ENCODE measurements around the gene GPR146. TPM values are rescaled to one million over a fixed set of nuclear protein-coding genes. Genes with fewer than 3 reads are reported as not detected.
A peak's percentile ranks its signal among the peaks of the same experiment; 100 is the strongest.

Gene GPR146
- total RNA-seq, 1 donor from 2014 or later, result 1.7 TPM

DNA sequence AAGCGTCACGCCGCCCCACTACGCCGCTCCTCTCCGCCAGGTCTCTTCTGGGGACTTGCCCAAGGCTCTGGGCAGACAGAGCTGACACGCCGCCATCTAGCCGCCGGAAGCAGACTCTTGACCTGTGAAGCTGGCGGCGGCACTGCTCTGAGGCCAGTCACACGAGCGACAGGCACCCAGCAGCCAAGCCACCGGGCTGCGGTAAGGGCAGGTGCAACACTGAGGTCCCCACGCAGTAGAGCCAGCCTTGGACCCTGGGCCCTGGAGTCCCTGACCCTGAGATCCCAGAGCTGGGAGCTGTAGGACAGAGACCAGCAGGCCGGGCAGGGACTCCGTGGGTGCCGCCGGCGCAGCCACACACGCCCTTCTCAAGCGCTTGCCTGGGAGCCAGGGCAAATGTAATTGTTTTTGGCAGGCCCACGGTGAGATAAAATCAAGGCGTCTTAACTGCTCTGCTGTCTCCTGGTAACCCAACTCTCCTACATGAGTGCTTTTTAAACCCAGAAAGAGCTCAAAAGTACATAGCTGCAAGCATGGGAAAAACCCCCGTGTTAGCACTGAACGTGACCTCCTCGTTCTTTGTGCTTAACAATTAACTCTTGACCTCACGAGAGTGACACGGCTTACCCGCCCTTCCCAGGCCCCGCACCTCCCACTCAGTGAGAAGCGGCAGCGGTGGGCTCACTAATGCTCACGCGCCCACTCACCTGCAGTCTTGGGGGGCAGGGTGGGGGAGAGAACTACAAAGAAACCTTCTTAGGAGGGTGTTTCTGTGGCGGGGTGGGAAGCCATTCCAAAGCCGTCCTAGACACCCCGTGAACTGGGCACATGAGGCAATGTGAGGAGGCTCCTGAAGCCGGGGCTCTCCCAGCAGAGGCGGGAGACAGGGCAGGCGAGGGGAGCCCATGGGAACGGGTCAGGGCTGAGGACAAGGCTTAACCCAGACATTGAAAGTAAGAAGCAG is 52.1 kb downstream of the GPR146 start:
- H3K27ac ChIP-seq (ENCODE audit: low read depth, low read length), result no peak overlapping the region
- TF ChIP-seq EZH2 (IDR thresholded peaks at IDR 0.05; ENCODE audit: insufficient read depth, low read length), result no peak
- TF ChIP-seq, protein P1, sequence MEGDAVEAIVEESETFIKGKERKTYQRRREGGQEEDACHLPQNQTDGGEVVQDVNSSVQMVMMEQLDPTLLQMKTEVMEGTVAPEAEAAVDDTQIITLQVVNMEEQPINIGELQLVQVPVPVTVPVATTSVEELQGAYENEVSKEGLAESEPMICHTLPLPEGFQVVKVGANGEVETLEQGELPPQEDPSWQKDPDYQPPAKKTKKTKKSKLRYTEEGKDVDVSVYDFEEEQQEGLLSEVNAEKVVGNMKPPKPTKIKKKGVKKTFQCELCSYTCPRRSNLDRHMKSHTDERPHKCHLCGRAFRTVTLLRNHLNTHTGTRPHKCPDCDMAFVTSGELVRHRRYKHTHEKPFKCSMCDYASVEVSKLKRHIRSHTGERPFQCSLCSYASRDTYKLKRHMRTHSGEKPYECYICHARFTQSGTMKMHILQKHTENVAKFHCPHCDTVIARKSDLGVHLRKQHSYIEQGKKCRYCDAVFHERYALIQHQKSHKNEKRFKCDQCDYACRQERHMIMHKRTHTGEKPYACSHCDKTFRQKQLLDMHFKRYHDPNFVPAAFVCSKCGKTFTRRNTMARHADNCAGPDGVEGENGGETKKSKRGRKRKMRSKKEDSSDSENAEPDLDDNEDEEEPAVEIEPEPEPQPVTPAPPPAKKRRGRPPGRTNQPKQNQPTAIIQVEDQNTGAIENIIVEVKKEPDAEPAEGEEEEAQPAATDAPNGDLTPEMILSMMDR (IDR thresholded peaks at IDR 0.05; ENCODE audit: insufficient read depth, low read depth, low read length), result no peak
- H3K27me3 ChIP-seq (ENCODE audit: insufficient read depth, low read length), result no peaks in the 10 kb centered on the region
- Mint-ChIP-seq H3K27me3 (ENCODE audit: low read depth, unreplicated experiment) (no peaks in the 10 kb centered on the region), H3K27ac (ENCODE audit: unreplicated experiment) (peak overlapping the region; percentile 66), H3K4me1 (ENCODE audit: low read depth, unreplicated experiment) (peaks cover 8% of the 10 kb centered on the region), H3K9me3 (ENCODE audit: unreplicated experiment) (peaks cover 2% of the 10 kb centered on the region), H3K4me3 (ENCODE audit: unreplicated experiment) (peak overlapping the region; percentile 40), H3K36me3 (ENCODE audit: low read depth, unreplicated experiment) (peaks cover 22% of the 10 kb centered on the region)
- FAIRE-seq (no peak), DNase-seq (ENCODE audit: low read depth) (no peak)
- peaks cover 87% of the 10 kb centered on the region for H4K20me1 ChIP-seq (ENCODE audit: insufficient read depth, low read length)
- H3K4me1 ChIP-seq (ENCODE audit: insufficient read depth, low read length), result peaks cover 19% of the 10 kb centered on the region
- H3K4me3 ChIP-seq (ENCODE audit: insufficient read depth, low read depth, low read length), result no peak overlapping the region
- H2AFZ ChIP-seq (ENCODE audit: low read depth, low read length), result no peak overlapping the region
- H3K36me3 ChIP-seq (ENCODE audit: insufficient read depth, low read length), result no peaks in the 10 kb centered on the region
- no peaks in the 10 kb centered on the region for H3K9me3 ChIP-seq (ENCODE audit: insufficient read depth, low read depth, low read length)
- peak overlapping the region; percentile 8 for H3K4me2 ChIP-seq (ENCODE audit: low read length)
- H3K79me2 ChIP-seq (ENCODE audit: insufficient read depth, low read length), result peaks cover 12% of the 10 kb centered on the region
- H3K9ac ChIP-seq (ENCODE audit: low read length), result no peak overlapping the region

DNA sequence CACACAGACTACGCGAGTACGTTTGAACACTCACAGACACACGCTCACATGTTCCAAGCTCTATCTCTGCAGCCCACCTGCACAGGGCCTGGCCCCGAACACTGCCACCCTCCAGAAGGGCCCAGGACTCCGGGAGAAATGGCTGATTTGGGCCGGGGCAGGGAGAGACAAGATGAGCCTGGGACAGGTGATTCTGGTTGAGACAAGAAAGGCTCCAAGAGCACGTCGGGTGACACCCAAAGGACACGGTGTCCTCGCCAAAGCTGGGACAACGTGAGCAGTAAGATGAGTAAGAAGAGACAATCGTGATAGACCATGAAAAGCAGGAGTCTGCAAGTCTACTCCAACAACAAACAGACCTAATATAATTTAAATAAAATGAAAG is 52.8 kb downstream of the GPR146 start:
- no peaks in the 10 kb centered on the region for H3K36me3 ChIP-seq (ENCODE audit: insufficient read depth, low read length)
- Mint-ChIP-seq H3K36me3 (ENCODE audit: low read depth, unreplicated experiment) (peaks cover 21% of the 10 kb centered on the region), H3K4me3 (ENCODE audit: unreplicated experiment) (no peak overlapping the region), H3K27ac (ENCODE audit: unreplicated experiment) (no peak overlapping the region), H3K4me1 (ENCODE audit: low read depth, unreplicated experiment) (peaks cover 7% of the 10 kb centered on the region), H3K27me3 (ENCODE audit: low read depth, unreplicated experiment) (no peaks in the 10 kb centered on the region), H3K9me3 (ENCODE audit: unreplicated experiment) (peaks cover 2% of the 10 kb centered on the region)
- H3K4me1 ChIP-seq (ENCODE audit: insufficient read depth, low read length), result peaks cover 19% of the 10 kb centered on the region
- H3K27ac ChIP-seq (ENCODE audit: low read depth, low read length), result no peak overlapping the region
- no peaks in the 10 kb centered on the region for H3K27me3 ChIP-seq (ENCODE audit: insufficient read depth, low read length)
- no peak overlapping the region for H3K4me2 ChIP-seq (ENCODE audit: low read length)
- H2AFZ ChIP-seq (ENCODE audit: low read depth, low read length), result no peak overlapping the region
- no peaks in the 10 kb centered on the region for H3K9me3 ChIP-seq (ENCODE audit: insufficient read depth, low read depth, low read length)
- FAIRE-seq (no peak), DNase-seq (ENCODE audit: low read depth) (no peak)
- H4K20me1 ChIP-seq (ENCODE audit: insufficient read depth, low read length), result peaks cover 88% of the 10 kb centered on the region
- no peak for TF ChIP-seq EZH2 (IDR thresholded peaks at IDR 0.05; ENCODE audit: insufficient read depth, low read length)
- TF ChIP-seq, protein P1 (IDR thresholded peaks at IDR 0.05; ENCODE audit: insufficient read depth, low read depth, low read length), result no peak
- H3K4me3 ChIP-seq (ENCODE audit: insufficient read depth, low read depth, low read length), result no peak overlapping the region
- H3K9ac ChIP-seq (ENCODE audit: low read length), result no peak overlapping the region
- peaks cover 12% of the 10 kb centered on the region for H3K79me2 ChIP-seq (ENCODE audit: insufficient read depth, low read length)

Data from astrocyte (in vitro differentiated cells and primary cell).